ENCODE data around the gene IFT74.

DNA sequence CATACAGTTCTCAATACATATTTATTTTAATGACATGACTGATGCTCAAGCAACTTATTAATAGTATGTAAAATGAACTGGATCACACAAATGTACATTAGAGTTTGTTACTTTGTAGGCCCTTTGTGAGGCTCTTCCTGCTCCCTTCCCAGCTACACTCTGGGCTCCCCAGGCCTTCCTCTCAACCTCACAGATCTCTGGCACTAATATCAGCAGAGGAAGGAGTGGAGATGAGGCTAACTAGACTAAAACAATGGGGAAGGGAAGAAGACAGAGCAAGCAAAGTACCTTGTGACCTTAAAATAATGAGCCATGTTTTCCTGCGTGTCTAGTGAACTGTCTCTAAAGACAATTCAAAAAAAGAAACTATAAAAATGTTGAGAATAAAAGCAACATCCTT lies 122.5 kb downstream of the IFT74 start:
- TF ChIP-seq FOXK1 (CRISPR knock-in tag; IDR thresholded peaks at IDR 0.05) (no peak), TP53 (CRISPR knock-in tag; IDR thresholded peaks at IDR 0.05) (no peak)

Data from WTC11 (cell line).